ENCODE measurements around the gene MMP24OS. TPM values are rescaled to one million over a fixed set of nuclear protein-coding genes. Genes with fewer than 3 reads are reported as not detected.

MMP24OS gene
- total and polyA plus RNA-seq, 2 of the 4 experiments (the other 2 are of a cell fraction): 5.9 to 64.9 TPM

- Histone ChIP-seq H4K8ac (ENCODE audit: low read depth in 2 of 2, low read length in 2 of 2) (0 out of 4 replicates have a peak overlapping the region, but pooled peaks of 1 of the 2 experiments have one; percentile 31), H2AK5ac (ENCODE audit: low read depth, low read length) (no peak overlapping the region), H3K4me1 (ENCODE audit: control insufficient read depth, insufficient read depth, low read length) (peaks cover 6% of the 10 kb centered on the region), H2BK5ac (ENCODE audit: low read depth, low read length, poor library complexity, severe bottlenecking) (no peak overlapping the region), H3K18ac (ENCODE audit: low read depth, low read length) (no peak overlapping the region), H2AK9ac (replicated peaks; ENCODE audit: low read depth, low read length, poor library complexity) (no peak overlapping the region), H3K4me2 (ENCODE audit: low read depth, low read length) (no peak overlapping the region), H3K14ac (replicated peaks; ENCODE audit: low read depth, low read length) (no peak overlapping the region), H3K4me3 (ENCODE audit: insufficient read depth, low read depth, low read length) (no peak overlapping the region), H3K23ac (ENCODE audit: low read depth, low read length) (no peak overlapping the region), H3K9me3 (ENCODE audit: control insufficient read depth, insufficient read depth, low read length) (no peaks in the 10 kb centered on the region), H2BK20ac (ENCODE audit: low read depth, low read length) (no peak overlapping the region), H3K56ac (ENCODE audit: extremely low read depth, insufficient read depth, low read length) (no peak overlapping the region), H4K20me1 (ENCODE audit: insufficient read depth, low read length) (peaks cover 5% of the 10 kb centered on the region), H3K4ac (ENCODE audit: low read depth, low read length) (no peak overlapping the region), H3K9me1 (ENCODE audit: insufficient read depth, low read length) (peaks cover 6% of the 10 kb centered on the region; the same call in 1 of the 2 replicates), H3K36me3 (ENCODE audit: control insufficient read depth, insufficient read depth, low read length) (peaks cover 41% of the 10 kb centered on the region), H3K79me1 (ENCODE audit: low read depth in 1 of 2, low read length in 2 of 2) (peaks cover 24 to 53% of the 10 kb centered on the region in 2 experiments), H2AFZ (replicated peaks; ENCODE audit: low read length, poor library complexity) (no peak overlapping the region), H3K27me3 (ENCODE audit: control insufficient read depth, insufficient read depth, low read length) (no peaks in the 10 kb centered on the region), H3K9ac (ENCODE audit: low read depth, low read length) (no peak overlapping the region), H2BK15ac (ENCODE audit: low read depth, low read length) (no peak overlapping the region), H3K27ac (ENCODE audit: insufficient read depth, low read length) (no peak overlapping the region), H2BK120ac (ENCODE audit: low read depth, low read length) (no peak overlapping the region), H4K5ac (ENCODE audit: low read depth, low read length) (no peak overlapping the region), H4K91ac (ENCODE audit: insufficient read depth, low read depth, low read length) (no peak overlapping the region)
- CTCF ChIA-PET: interaction anchor here (0.6 kb wide), 1 partner anchor 127 kb away, joined by 8 read pairs; no protein-coding TSS in a partner anchor
- WGBS, 2 experiments (ENCODE audit: extremely low coverage in 2 of 2, insufficient read length in 1 of 2): 93% methylated on average over 2 of the region's 13 CpGs; no CpG with 5 or more reads in 1 of the 2 experiments
- in situ Hi-C loops (cut with MboI; ENCODE audit: low sequenced_read_pairs) (loop anchor here (25.0 kb wide), 1 partner anchor 411 kb away; the partner anchor contains the start of gene GGT7), dilution Hi-C loops (cut with HindIII; ENCODE audit: low sequenced_read_pairs, unreplicated experiment) (no loop called here), intact Hi-C loops (cut with micrococcal nuclease) (loop anchor here (10.0 kb wide), 2 partner anchors 161 to 399 kb away; partner anchors contain the start of genes ACSS2, GDF5 and GGT7)
- ATAC-seq (ENCODE audit: low read depth): no peak
- POLR2A ChIA-PET (ENCODE audit: unreplicated experiment): interaction anchor here (0.5 to 0.6 kb wide), 2 partner anchors 166 to 311 kb away, joined by 3 to 5 read pairs; no protein-coding TSS in a partner anchor
- DNase-seq: no peak
- BruUV-seq (replicated peaks): no TSS peak
- TF ChIP-seq USF2 (IDR thresholded peaks at IDR 0.05; ENCODE audit: low read depth, low read length) (no peak), MXI1 (IDR thresholded peaks at IDR 0.05; ENCODE audit: borderline replicate concordance, low read depth, low read length) (no peak), MAZ (IDR thresholded peaks at IDR 0.05; ENCODE audit: borderline replicate concordance, low read depth, low read length) (no peak), CEBPB (IDR thresholded peaks at IDR 0.05; ENCODE audit: low read depth, low read length) (no peak), POLR2A (IDR thresholded peaks at IDR 0.05; ENCODE audit: low read depth, low read length) (0 out of 2 replicates have a peak, but pooled peaks have one; percentile 10), CHD1 (IDR thresholded peaks at IDR 0.05; ENCODE audit: low read depth, low read length) (no peak), NFE2L2 (IDR thresholded peaks at IDR 0.05; ENCODE audit: low read depth, low read length) (no peak), MAFK (IDR thresholded peaks at IDR 0.05; ENCODE audit: low read depth, low read length) (no peak)
These were observed 4.3 kb downstream of the MMP24OS start for GRCh38 chr20:35273449-35274171.
